ENCODE data around the gene ARIH2. TPM values are rescaled to one million over a fixed set of nuclear protein-coding genes. Genes with fewer than 3 reads are reported as not detected.

The ARIH2 gene
- total and polyA plus RNA-seq, 2 experiments from 2014 or later, result 76.4 to 118 TPM

DNA sequence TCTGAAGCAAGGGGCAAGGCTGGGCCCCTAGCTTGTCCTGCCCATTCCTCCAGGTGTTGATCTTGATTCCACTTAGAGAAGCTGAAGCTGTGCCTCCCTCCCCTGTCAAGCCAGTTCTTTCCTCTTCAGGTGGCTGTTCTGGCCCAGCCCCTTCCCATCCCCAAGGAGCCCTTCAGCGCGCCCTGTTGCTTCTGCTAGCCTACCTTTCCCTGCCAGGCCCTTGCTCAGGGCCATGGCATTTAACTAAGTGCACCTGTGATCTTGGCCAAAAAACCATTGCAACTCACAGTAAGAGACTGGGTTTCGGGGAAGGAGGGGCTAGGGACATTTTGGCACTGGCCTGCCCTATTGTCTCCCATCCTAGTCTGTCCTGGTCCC is 86.7 kb downstream of the ARIH2 start:
- H3K4me1 ChIP-seq (ENCODE audit: insufficient read depth), result peaks cover 9% of the 10 kb centered on the region
- no peak overlapping the region for H3K27ac Mint-ChIP-seq
- H3F3A ChIP-seq (replicated peaks; ENCODE audit: low read depth), result 0 out of 2 replicates have a peak, but pooled peaks cover 5% of the 10 kb centered on the region
- H3K9me2 ChIP-seq (ENCODE audit: insufficient read depth), result no peaks in the 10 kb centered on the region; the same call in 1 of the 2 replicates
- H3K4me3 ChIP-seq, result no peak overlapping the region
- peaks cover 16% of the 10 kb centered on the region for H4K20me1 ChIP-seq (replicated peaks; ENCODE audit: insufficient read depth)
- no peak overlapping the region for H3K4me2 ChIP-seq
- TF ChIP-seq, protein P1, sequence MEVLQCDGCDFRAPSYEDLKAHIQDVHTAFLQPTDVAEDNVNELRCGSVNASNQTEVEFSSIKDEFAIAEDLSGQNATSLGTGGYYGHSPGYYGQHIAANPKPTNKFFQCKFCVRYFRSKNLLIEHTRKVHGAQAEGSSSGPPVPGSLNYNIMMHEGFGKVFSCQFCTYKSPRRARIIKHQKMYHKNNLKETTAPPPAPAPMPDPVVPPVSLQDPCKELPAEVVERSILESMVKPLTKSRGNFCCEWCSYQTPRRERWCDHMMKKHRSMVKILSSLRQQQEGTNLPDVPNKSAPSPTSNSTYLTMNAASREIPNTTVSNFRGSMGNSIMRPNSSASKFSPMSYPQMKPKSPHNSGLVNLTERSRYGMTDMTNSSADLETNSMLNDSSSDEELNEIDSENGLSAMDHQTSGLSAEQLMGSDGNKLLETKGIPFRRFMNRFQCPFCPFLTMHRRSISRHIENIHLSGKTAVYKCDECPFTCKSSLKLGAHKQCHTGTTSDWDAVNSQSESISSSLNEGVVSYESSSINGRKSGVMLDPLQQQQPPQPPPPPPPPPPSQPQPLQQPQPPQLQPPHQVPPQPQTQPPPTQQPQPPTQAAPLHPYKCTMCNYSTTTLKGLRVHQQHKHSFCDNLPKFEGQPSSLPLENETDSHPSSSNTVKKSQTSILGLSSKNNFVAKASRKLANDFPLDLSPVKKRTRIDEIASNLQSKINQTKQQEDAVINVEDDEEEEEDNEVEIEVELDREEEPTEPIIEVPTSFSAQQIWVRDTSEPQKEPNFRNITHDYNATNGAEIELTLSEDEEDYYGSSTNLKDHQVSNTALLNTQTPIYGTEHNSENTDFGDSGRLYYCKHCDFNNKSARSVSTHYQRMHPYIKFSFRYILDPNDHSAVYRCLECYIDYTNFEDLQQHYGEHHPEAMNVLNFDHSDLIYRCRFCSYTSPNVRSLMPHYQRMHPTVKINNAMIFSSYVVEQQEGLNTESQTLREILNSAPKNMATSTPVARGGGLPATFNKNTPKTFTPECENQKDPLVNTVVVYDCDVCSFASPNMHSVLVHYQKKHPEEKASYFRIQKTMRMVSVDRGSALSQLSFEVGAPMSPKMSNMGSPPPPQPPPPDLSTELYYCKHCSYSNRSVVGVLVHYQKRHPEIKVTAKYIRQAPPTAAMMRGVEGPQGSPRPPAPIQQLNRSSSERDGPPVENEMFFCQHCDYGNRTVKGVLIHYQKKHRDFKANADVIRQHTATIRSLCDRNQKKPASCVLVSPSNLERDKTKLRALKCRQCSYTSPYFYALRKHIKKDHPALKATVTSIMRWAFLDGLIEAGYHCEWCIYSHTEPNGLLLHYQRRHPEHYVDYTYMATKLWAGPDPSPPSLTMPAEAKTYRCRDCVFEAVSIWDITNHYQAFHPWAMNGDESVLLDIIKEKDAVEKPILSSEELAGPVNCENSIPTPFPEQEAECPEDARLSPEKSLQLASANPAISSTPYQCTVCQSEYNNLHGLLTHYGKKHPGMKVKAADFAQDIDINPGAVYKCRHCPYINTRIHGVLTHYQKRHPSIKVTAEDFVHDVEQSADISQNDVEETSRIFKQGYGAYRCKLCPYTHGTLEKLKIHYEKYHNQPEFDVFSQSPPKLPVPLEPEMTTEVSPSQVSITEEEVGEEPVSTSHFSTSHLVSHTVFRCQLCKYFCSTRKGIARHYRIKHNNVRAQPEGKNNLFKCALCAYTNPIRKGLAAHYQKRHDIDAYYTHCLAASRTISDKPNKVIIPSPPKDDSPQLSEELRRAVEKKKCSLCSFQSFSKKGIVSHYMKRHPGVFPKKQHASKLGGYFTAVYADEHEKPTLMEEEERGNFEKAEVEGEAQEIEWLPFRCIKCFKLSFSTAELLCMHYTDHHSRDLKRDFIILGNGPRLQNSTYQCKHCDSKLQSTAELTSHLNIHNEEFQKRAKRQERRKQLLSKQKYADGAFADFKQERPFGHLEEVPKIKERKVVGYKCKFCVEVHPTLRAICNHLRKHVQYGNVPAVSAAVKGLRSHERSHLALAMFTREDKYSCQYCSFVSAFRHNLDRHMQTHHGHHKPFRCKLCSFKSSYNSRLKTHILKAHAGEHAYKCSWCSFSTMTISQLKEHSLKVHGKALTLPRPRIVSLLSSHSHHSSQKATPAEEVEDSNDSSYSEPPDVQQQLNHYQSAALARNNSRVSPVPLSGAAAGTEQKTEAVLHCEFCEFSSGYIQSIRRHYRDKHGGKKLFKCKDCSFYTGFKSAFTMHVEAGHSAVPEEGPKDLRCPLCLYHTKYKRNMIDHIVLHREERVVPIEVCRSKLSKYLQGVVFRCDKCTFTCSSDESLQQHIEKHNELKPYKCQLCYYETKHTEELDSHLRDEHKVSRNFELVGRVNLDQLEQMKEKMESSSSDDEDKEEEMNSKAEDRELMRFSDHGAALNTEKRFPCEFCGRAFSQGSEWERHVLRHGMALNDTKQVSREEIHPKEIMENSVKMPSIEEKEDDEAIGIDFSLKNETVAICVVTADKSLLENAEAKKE (CRISPR knock-in tag; IDR thresholded peaks at IDR 0.05), result no peak
- TF ChIP-seq NANOG (IDR thresholded peaks at IDR 0.05; ENCODE audit: borderline replicate concordance) (no peak), EZH2 (IDR thresholded peaks at IDR 0.05; ENCODE audit: low read depth, unreplicated experiment) (no peak), POLR2AphosphoS5 (IDR thresholded peaks at IDR 0.05; ENCODE audit: low read depth) (no peak), EZH2phosphoT487 (IDR thresholded peaks at IDR 0.05; ENCODE audit: unreplicated experiment) (no peak), CREB1 (CRISPR knock-in tag; IDR thresholded peaks at IDR 0.05; ENCODE audit: low read depth) (no peak), JUNB (IDR thresholded peaks at IDR 0.05; ENCODE audit: unreplicated experiment) (no peak), ZNF114 (CRISPR knock-in tag; IDR thresholded peaks at IDR 0.05) (no peak), STAT1 (IDR thresholded peaks at IDR 0.05; ENCODE audit: unreplicated experiment) (no peak), ZNF331 (CRISPR knock-in tag; IDR thresholded peaks at IDR 0.05; ENCODE audit: low read depth) (no peak)
- TF ChIP-seq, protein P2, sequence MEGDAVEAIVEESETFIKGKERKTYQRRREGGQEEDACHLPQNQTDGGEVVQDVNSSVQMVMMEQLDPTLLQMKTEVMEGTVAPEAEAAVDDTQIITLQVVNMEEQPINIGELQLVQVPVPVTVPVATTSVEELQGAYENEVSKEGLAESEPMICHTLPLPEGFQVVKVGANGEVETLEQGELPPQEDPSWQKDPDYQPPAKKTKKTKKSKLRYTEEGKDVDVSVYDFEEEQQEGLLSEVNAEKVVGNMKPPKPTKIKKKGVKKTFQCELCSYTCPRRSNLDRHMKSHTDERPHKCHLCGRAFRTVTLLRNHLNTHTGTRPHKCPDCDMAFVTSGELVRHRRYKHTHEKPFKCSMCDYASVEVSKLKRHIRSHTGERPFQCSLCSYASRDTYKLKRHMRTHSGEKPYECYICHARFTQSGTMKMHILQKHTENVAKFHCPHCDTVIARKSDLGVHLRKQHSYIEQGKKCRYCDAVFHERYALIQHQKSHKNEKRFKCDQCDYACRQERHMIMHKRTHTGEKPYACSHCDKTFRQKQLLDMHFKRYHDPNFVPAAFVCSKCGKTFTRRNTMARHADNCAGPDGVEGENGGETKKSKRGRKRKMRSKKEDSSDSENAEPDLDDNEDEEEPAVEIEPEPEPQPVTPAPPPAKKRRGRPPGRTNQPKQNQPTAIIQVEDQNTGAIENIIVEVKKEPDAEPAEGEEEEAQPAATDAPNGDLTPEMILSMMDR (conservative IDR thresholded peaks at IDR 0.05; ENCODE audit: low read depth in 2 of 2), result no peak
- TF ChIP-seq, protein P3, sequence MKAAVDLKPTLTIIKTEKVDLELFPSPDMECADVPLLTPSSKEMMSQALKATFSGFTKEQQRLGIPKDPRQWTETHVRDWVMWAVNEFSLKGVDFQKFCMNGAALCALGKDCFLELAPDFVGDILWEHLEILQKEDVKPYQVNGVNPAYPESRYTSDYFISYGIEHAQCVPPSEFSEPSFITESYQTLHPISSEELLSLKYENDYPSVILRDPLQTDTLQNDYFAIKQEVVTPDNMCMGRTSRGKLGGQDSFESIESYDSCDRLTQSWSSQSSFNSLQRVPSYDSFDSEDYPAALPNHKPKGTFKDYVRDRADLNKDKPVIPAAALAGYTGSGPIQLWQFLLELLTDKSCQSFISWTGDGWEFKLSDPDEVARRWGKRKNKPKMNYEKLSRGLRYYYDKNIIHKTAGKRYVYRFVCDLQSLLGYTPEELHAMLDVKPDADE (IDR thresholded peaks at IDR 0.05), result no peak
- TF ChIP-seq, protein P4, sequence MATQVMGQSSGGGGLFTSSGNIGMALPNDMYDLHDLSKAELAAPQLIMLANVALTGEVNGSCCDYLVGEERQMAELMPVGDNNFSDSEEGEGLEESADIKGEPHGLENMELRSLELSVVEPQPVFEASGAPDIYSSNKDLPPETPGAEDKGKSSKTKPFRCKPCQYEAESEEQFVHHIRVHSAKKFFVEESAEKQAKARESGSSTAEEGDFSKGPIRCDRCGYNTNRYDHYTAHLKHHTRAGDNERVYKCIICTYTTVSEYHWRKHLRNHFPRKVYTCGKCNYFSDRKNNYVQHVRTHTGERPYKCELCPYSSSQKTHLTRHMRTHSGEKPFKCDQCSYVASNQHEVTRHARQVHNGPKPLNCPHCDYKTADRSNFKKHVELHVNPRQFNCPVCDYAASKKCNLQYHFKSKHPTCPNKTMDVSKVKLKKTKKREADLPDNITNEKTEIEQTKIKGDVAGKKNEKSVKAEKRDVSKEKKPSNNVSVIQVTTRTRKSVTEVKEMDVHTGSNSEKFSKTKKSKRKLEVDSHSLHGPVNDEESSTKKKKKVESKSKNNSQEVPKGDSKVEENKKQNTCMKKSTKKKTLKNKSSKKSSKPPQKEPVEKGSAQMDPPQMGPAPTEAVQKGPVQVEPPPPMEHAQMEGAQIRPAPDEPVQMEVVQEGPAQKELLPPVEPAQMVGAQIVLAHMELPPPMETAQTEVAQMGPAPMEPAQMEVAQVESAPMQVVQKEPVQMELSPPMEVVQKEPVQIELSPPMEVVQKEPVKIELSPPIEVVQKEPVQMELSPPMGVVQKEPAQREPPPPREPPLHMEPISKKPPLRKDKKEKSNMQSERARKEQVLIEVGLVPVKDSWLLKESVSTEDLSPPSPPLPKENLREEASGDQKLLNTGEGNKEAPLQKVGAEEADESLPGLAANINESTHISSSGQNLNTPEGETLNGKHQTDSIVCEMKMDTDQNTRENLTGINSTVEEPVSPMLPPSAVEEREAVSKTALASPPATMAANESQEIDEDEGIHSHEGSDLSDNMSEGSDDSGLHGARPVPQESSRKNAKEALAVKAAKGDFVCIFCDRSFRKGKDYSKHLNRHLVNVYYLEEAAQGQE (IDR thresholded peaks at IDR 0.05; ENCODE audit: unreplicated experiment), result no peak
- H3K4me3 Mint-ChIP-seq, result no peak overlapping the region
- no peak for DNase-seq (ENCODE audit: low spot score)
- ATAC-seq, result no peak
- H3K36me3 ChIP-seq (ENCODE audit: insufficient read depth), result no peaks in the 10 kb centered on the region
- H3K36me3 Mint-ChIP-seq (ENCODE audit: low read depth), result peaks cover 14% of the 10 kb centered on the region
- peaks cover 28% of the 10 kb centered on the region for H3K79me2 ChIP-seq (replicated peaks; ENCODE audit: insufficient read depth)
- H3K9me3 Mint-ChIP-seq, result peaks cover 3% of the 10 kb centered on the region; the same call in 2 of the 3 replicates
- H3K27ac ChIP-seq (ENCODE audit: low read depth), result no peak overlapping the region
- no peaks in the 10 kb centered on the region for H3K27me3 ChIP-seq (ENCODE audit: insufficient read depth)
- H3K4me1 Mint-ChIP-seq, result peaks cover 21% of the 10 kb centered on the region
- H2AFZ ChIP-seq, result no peak overlapping the region
- peaks cover 12% of the 10 kb centered on the region for H3K27me3 Mint-ChIP-seq (ENCODE audit: insufficient read depth, low read depth, poor library complexity)
